Gastrocnemius medialis (tissue), 4 donors: ENCODE measurements around the gene NCK2. TPM values are rescaled to one million over a fixed set of nuclear protein-coding genes. Genes with fewer than 3 reads are reported as not detected.

Experiments used
- ATAC-seq, 2 donors: fragments of 150-250 bp; one replicate each; pipeline ENCODE4 v1.9.1; 2016
- DNase-seq, 2 donors: peaks; one replicate each; pipeline ENCODE4 v3.0.0-alpha.2; 2019
- H3K27ac ChIP-seq, 4 donors: fragments of 200-600 bp; sonication (generic); 1 replicate in 1 of 4; 2 replicates in 3 of 4; pipeline ENCODE4 v1.5.1; 2016 to 2018; ENCODE audit warnings: mild to moderate bottlenecking in 2 of 4, moderate library complexity in 1 of 4
- H3K27me3 ChIP-seq, 3 donors: fragments of 200-600 bp; sonication (generic) in 2 of 3; 1 replicate in 1 of 3; 2 replicates in 2 of 3; pipeline versions ENCODE4 v1.5.1 to v1.6.0; 2016 to 2019; ENCODE audit warnings: mild to moderate bottlenecking in 1 of 3, moderate library complexity in 1 of 3
- H3K36me3 ChIP-seq, 2 donors: fragments of 200-600 bp; sonication (generic) in 1 of 2; one replicate each; pipeline ENCODE4 v1.5.1; 2017 to 2018
- H3K4me1 ChIP-seq, 2 donors: fragments of 200-600 bp; sonication (generic) in 1 of 2; one replicate each; pipeline ENCODE4 v1.5.1; 2016 to 2017; ENCODE audit warnings: mild to moderate bottlenecking in 2 of 2
- H3K4me3 ChIP-seq, 4 donors: fragments of 200-600 bp; sonication (generic) in 3 of 4; 1 replicate in 1 of 4; 2 replicates in 3 of 4; pipeline ENCODE4 v1.5.1; 2016 to 2019; ENCODE audit warnings: mild to moderate bottlenecking in 2 of 4
- H3K9me3 ChIP-seq, 3 donors: fragments of 200-600 bp; sonication (generic) in 2 of 3; 1 replicate in 1 of 3; 2 replicates in 2 of 3; pipeline ENCODE4 v1.5.1; 2016 to 2019
- POLR2A ChIP-seq, 2 donors: fragments of 450-650 bp; IDR thresholded peaks; one replicate each; pipeline ENCODE4 v1.6.1; 2017; ENCODE audit warnings: antibody characterized with exemption in 2 of 2, mild to moderate bottlenecking in 2 of 2, moderate library complexity in 2 of 2
- in situ Hi-C, 4 donors: fragments of 200-750 bp; cut with MboI; loops; one replicate each; pipeline versions ENCODE4 v1.15.0 to v1.8.0; 2017; ENCODE audit warnings: low sequenced_read_pairs in 4 of 4
- intact Hi-C: fragments of 100-400 bp; cut with DNase I; formaldehyde crosslinking; loops from one replicate; pipeline ENCODE4 v1.15.1; 2023; ENCODE audit warnings: low total_unique reads
- total RNA-seq, 4 donors: library from RNA; depleted of rRNA; stranded (reverse); fragments of >200 nt; gene quantifications; one replicate each; pipeline versions ENCODE4 v1.1.0 to v1.2.3, GENCODE V29; 2016
- TF ChIP-seq, protein P1 (sequence below), 5 experiments: fragments of 450-650 bp in 3 of 5; fragments of 200-600 bp in 2 of 5; sonication (generic) in 2 of 5; IDR thresholded peaks in 4 of 5; conservative IDR thresholded peaks in 1 of 5; 1 replicate in 4 of 5; 2 replicates in 1 of 5; pipeline ENCODE4 v1.5.1; 2016 to 2019; ENCODE audit warnings: antibody characterized with exemption in 5 of 5, mild to moderate bottlenecking in 3 of 5, moderate library complexity in 3 of 5

NCK2 gene
- 10 to 100 TPM; 46.7 to 86.1 (median 57.9) TPM for total RNA-seq

DNA sequence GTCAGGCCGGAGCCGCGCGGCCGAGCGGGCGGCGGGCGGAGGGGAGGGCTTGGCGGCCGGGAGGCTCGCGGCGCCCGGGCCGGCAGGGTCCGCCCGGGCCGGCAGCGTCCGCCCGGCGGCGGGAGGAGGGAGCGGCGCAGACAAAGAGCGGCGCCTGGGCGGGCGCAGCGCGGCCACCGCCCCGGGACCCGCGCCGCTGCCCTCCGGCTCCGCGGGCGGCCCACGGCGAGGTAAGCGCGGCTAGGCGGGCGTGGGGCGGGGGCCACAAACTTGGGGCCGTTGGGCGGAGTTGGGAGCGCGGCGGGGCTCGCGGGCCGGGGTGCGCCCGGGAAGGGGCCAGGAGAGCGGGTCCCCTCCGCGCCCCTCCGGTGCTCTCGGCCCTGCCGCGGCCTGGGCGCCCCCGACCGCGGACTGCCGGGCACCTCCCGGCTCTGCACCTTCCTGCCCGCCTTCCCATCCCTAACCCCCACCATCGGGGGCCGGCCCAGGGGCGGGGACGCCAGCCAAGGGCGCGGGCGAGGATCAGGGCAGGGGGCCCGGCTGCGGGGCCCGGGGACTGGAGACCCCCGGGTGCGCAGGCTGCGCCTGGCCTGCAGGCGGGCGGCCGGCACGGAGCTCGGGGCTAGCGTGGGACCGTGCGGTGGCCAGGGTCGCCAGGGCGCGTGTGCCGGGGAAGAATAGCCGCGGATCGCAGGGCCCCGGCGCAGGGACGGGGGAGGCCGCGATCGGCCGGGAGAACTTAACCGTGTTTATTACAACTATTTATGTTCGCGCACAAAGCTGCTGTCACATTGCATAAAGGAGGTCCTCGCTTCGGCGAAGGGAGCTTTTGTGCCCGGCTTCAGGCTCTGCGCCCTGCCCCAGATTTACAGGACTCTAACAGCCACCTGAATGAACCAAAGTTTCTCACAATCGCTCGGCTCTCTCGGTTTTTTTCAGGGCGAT, at the start of gene NCK2:
Gene NCK2, plus strand, starts transcription at position 4 of the 945 bp plus-strand sequence. CDS start 110,152 bp downstream, outside the sequence.
- intact Hi-C loops, result loop anchor here (5.0 to 10.0 kb wide), 4 partner anchors 47 to 360 kb away; no protein-coding TSS in a partner anchor
- Histone ChIP-seq H3K27ac (peak within 1 kb of the TSS; percentile 81 to 92 (median 90)), H3K4me1 (peaks cover 44 to 56% of the 10 kb centered on the region in 2 donors), H3K4me3 (peak within 1 kb of the TSS; percentile 70 to 98 (median 80)), H3K27me3 (no peaks in the 10 kb centered on the region), H3K36me3 (no peaks in the 10 kb centered on the region), H3K9me3 (no peaks in the 10 kb centered on the region)
- ATAC-seq (peak; percentile 32 to 43), DNase-seq (no peak)
- in situ Hi-C loops, result loop anchor here in 1 of 4 donors (25.0 kb wide), 1 partner anchor 292 kb away; no protein-coding TSS in a partner anchor
- TF ChIP-seq, protein P1, sequence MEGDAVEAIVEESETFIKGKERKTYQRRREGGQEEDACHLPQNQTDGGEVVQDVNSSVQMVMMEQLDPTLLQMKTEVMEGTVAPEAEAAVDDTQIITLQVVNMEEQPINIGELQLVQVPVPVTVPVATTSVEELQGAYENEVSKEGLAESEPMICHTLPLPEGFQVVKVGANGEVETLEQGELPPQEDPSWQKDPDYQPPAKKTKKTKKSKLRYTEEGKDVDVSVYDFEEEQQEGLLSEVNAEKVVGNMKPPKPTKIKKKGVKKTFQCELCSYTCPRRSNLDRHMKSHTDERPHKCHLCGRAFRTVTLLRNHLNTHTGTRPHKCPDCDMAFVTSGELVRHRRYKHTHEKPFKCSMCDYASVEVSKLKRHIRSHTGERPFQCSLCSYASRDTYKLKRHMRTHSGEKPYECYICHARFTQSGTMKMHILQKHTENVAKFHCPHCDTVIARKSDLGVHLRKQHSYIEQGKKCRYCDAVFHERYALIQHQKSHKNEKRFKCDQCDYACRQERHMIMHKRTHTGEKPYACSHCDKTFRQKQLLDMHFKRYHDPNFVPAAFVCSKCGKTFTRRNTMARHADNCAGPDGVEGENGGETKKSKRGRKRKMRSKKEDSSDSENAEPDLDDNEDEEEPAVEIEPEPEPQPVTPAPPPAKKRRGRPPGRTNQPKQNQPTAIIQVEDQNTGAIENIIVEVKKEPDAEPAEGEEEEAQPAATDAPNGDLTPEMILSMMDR (IDR thresholded peaks at IDR 0.05 in 4 of 5, conservative IDR thresholded peaks at IDR 0.05 in 1 of 5), result peak in 4 of 5 experiments; percentile 9 to 39 (median 26)
- peak; percentile 18 to 26 for TF ChIP-seq POLR2A (IDR thresholded peaks at IDR 0.05)

DNA sequence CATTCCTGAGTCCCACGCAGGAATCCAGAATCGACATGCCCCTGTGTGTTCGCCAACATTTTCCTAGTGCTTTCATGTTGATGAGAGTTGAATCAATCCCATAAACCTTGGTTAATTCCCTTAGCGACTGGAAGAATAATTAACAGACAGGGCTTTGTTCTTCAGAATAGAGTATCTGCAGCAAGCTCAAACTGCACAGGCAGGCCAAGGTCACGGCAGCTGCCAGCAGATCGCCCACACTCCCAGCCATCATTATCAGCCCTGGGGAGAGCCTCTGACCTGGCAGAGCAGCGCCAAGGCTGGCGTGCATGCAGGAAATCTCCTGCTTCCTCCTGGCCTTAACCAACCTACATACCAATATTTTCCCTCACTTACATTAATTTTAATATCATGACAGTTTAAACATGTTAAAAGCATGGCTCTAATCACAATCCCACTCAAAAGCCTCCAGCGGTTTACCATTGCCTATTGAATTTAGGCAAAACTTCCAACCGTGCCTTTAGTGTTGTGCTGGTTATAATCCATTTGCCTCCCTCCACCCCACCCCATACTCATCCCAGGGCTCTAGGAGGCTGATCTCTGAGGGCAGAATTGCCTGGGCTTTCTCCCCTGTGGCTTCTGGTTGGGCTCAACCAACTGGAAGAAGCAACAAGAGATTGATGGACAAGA, 46.8 kb upstream of the NCK2 start:
- Histone ChIP-seq H3K27me3 (no peaks in the 10 kb centered on the region), H3K4me1 (peaks cover 0 to 6% of the 10 kb centered on the region in 2 donors), H3K9me3 (no peaks in the 10 kb centered on the region), H3K4me3 (no peak overlapping the region), H3K36me3 (no peaks in the 10 kb centered on the region), H3K27ac (no peak overlapping the region)
- TF ChIP-seq, protein P1 (IDR thresholded peaks at IDR 0.05 in 4 of 5, conservative IDR thresholded peaks at IDR 0.05 in 1 of 5), result no peak
- no peak for TF ChIP-seq POLR2A (IDR thresholded peaks at IDR 0.05)
- intact Hi-C loops (no loop called here), in situ Hi-C loops (no loop called here)
- no peak for DNase-seq
- ATAC-seq, result no peak

DNA sequence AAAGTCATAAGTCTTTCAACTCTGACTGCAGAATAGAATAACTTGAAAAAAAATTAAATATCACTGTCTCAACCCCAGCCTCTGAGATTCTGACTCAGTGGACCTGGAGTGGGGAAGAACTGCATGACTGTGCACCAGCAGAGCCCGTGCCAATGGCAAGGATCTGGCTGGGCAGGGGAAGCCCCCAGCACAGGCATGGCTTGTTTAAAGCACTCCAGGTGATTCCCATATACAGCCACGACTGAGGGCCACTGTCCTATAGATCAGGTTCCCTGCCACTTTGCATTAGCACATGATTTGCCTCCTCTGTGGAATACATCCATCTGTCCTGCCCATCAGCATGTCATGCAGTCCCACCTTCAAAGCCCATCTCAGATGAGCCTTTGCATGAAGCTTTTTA, 45.9 kb upstream of the NCK2 start:
- no peak overlapping the region for H3K4me3 ChIP-seq
- H3K9me3 ChIP-seq, result no peaks in the 10 kb centered on the region
- ATAC-seq (no peak), DNase-seq (no peak)
- no peaks in the 10 kb centered on the region for H3K27me3 ChIP-seq
- TF ChIP-seq, protein P1 (IDR thresholded peaks at IDR 0.05 in 4 of 5, conservative IDR thresholded peaks at IDR 0.05 in 1 of 5), result no peak
- TF ChIP-seq POLR2A (IDR thresholded peaks at IDR 0.05), result no peak
- H3K4me1 ChIP-seq, result peaks cover 0 to 6% of the 10 kb centered on the region in 2 donors
- in situ Hi-C loops, result no loop called here
- no peaks in the 10 kb centered on the region for H3K36me3 ChIP-seq
- intact Hi-C loops, result no loop called here
- H3K27ac ChIP-seq, result no peak overlapping the region

DNA sequence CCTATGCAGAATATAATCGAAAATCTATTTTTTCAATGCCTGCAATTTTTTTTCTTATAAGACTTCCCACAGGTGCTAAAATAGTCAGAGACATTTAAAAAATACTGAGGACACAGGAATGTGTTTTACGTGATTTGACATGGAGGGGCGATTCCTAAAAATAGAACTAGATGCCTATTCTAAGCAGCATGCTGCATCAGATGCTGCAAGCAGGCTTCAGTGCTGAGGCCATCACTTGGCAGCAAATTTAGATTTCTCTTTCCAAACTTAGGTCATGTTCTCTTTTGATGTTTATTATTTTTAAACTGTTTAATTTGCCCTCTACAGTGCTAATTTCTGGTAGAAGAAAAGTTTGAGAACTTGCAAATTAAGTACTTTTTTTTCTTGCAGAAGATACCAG, 43.7 kb upstream of the NCK2 start:
- TF ChIP-seq, protein P1 (IDR thresholded peaks at IDR 0.05 in 4 of 5, conservative IDR thresholded peaks at IDR 0.05 in 1 of 5), result no peak
- TF ChIP-seq POLR2A (IDR thresholded peaks at IDR 0.05), result no peak
- H3K4me3 ChIP-seq, result no peak overlapping the region
- in situ Hi-C loops, result no loop called here
- peaks cover 0 to 6% of the 10 kb centered on the region in 2 donors for H3K4me1 ChIP-seq
- intact Hi-C loops, result no loop called here
- no peak for DNase-seq
- no peaks in the 10 kb centered on the region for H3K36me3 ChIP-seq
- ATAC-seq, result no peak
- H3K27me3 ChIP-seq, result no peaks in the 10 kb centered on the region
- no peak overlapping the region for H3K27ac ChIP-seq
- no peaks in the 10 kb centered on the region for H3K9me3 ChIP-seq
